CD4-positive, alpha-beta T cell treated with Interleukin-15 for 4 hours (primary cell): Measurements from ENCODE around the gene RFPL4A.

Experiments used
- DNase-seq: peaks from one replicate; pipeline ENCODE4 v3.0.0-alpha.2; 2020; ENCODE audit warnings: low spot score

RFPL4A gene

DNA sequence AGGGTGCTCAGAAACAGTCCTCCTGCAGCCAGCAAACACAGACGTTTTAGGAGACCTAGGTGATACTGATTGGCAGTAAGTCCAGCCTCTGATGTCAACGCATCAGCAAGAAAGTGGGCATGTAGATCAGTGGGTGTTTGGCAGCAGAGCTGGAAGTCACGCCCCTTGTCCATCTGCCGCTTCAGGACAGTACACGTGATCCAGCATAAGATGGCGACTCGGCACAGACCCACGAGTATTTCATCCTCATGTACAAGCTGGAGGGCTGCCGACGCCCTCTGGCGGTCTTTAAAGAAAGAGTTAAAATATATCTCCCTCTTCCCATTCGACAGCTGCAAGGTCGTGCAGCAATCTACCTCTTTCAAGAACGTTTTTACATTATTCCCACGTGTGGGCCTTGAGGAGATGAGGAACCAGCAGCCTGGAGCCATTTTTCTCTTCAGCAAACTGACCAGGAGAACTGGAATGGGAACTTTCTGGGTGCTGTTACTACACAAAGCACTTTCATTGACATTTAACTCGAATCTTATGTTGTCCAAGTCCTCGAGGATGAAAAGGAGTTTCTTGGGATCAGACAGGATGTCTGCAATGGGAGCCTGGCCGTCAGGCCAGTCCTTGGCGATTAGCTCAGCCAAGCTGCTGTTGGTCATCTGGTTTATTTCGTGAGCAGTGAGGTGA, 50.6 kb downstream of the RFPL4A start:
- DNase-seq: peak; percentile 2

DNA sequence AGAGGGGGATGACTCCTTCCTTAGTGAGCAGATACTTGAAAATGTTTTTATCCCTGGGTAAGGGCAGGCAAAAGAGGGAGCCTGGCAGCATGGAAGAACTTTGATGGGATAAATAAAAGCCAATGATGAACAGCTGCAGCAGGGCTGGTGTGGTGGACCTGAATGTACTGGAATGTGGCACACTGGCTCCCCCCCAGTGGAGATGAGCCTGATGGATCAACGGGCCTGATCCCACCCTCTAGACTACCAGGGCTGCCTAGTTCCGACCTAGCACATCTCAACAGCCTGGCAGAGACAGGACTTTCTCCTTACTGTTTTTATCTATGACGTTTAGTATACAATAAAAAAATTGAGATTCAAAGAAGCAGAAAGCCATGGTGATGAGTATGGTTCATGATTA, 52.4 kb downstream of the RFPL4A start:
- no peak for DNase-seq

DNA sequence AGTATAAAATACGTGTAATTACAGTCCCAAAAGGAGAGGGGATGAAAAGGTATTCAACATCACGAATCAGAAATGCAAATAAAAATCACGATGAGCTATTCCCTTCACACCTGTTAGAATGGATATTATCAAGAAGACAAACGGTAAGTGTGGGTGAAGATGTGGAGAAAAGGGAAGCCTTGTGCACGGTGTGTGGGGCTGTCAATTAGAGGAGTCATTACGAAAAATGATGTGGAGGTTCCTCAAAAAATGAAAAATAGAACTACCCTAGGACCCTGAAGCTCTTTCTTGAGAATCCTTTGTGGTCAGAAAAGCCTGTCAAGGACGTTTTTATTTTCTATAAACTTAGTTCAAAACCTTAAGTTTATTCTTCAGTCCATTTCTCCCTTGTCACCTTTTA, 53.6 kb downstream of the RFPL4A start:
- DNase-seq: no peak
